Activated naive CD4-positive, alpha-beta T cell treated with anti-CD3 and anti-CD28 coated beads, Interleukin-2, amount 10 ng/mL, durations not matched to agents 5 hours and 36 hours (primary cell): ENCODE data around the gene ARL14EP. TPM values are rescaled to one million over a fixed set of nuclear protein-coding genes. Genes with fewer than 3 reads are reported as not detected.

Source experiments
- total RNA-seq, 2 experiments: library from RNA; stranded (reverse); gene quantifications; one replicate each; pipeline ENCODE4 v1.2.3, GENCODE V29; 2021

The ARL14EP gene
- 10 to 100 TPM; 34.8 to 35.2 TPM for total RNA-seq

DNA sequence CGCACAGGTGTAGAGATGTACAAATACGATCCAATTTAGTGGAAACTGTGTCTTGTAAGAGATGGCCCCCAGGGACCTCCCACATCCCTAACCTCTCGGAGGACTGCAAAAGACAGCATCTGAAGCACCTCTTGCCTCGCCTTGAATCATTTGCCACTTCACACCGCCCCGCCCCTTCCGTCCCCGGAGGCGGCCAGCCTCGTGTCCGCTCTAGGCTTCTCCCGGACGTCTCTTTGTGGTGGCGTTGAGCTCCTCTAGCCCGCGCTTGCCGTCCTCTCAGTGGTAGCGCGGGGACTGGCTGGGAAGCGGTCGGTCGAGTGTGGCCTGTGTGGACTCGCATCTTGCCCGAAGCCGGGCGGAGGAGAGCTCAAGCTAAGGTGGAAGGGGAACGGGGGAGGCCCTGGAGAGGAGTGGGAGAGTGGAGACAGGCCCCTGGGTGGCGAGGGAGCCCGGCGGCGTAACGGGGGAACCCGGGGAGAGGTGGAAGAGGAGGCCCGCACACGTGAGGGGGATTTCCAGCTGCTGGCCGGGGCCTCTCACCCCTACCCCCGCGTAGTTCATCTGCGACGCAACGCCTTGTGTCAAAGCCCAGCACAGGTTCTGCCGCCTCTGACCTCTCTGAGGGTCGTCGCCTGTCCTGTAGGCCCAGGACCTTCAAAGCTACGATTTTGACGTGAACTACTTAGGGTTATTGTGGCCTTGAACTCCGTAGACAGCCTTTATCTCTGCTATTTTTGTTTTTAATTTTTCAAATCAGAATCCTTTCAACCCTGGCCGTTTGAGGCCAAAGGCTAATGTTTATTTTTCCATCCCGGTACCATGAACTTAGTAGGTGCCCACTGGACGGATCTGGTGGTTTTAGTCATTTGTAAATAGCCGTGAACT, at the start of gene ARL14EP:
TSS of gene ARL14EP (plus strand) at position 279 of the 885 bp plus-strand sequence. CDS start 7,845 bp downstream, outside the sequence.

Other genes with a start within 250 kb of the ARL14EP start
- gene FSHB, start 92.1 kb upstream of the ARL14EP start, total RNA-seq = not detected